ENCODE measurements around the gene PRKCE. TPM values are rescaled to one million over a fixed set of nuclear protein-coding genes. Genes with fewer than 3 reads are reported as not detected.

The PRKCE gene
- total and polyA plus RNA-seq, 4 experiments from 2014 or later = 1.8 to 21.7 (median 11.0) TPM

GRCh38 chr2:46001290-46001689 lies 349.8 kb downstream of the PRKCE start:
- Mint-ChIP-seq H3K4me3 (no peak overlapping the region), H3K27me3 (no peaks in the 10 kb centered on the region), H3K36me3 (peaks cover 24 to 29% of the 10 kb centered on the region in 2 donors), H3K27ac (no peak overlapping the region), H3K9me3 (no peaks in the 10 kb centered on the region), H3K4me1 (no peaks in the 10 kb centered on the region)
- H3K36me3 ChIP-seq (ENCODE audit: insufficient read depth, low read length) = no peaks in the 10 kb centered on the region
- ChIA-PET POLR2A (ENCODE audit: partially characterized antibody) (no interaction called here), CTCF (ENCODE audit: partially characterized antibody) (interaction anchor here (5.2 kb wide), 1 partner anchor 8 kb away, joined by 19 read pairs; no protein-coding TSS in a partner anchor)
- DNase-seq = no peak
- H3K4me3 ChIP-seq (ENCODE audit: low read length in 2 of 2) = no peak overlapping the region
- no peaks in the 10 kb centered on the region for H3K27me3 ChIP-seq (ENCODE audit: insufficient read depth, low read length)
- no peaks in the 10 kb centered on the region for H3K9me3 ChIP-seq (ENCODE audit: control insufficient read depth in 1 of 2, low read length in 2 of 2)
- no peak overlapping the region for H3K27ac ChIP-seq (ENCODE audit: low read depth, low read length)
- H3K4me1 ChIP-seq (ENCODE audit: insufficient read depth, low read length) = no peaks in the 10 kb centered on the region
- intact Hi-C loops (cut with micrococcal nuclease) = no loop called here

GRCh38 chr2:46001741-46002506 lies 350.4 kb downstream of the PRKCE start:
- Histone ChIP-seq H3K9me3 (ENCODE audit: control insufficient read depth in 1 of 2, low read length in 2 of 2) (no peaks in the 10 kb centered on the region), H3K4me1 (ENCODE audit: insufficient read depth, low read length) (no peaks in the 10 kb centered on the region), H3K27ac (ENCODE audit: low read depth, low read length) (no peak overlapping the region), H3K4me3 (ENCODE audit: low read length in 2 of 2) (no peak overlapping the region), H3K36me3 (ENCODE audit: insufficient read depth, low read length) (no peaks in the 10 kb centered on the region), H3K27me3 (ENCODE audit: insufficient read depth, low read length) (no peaks in the 10 kb centered on the region)
- no peak for DNase-seq
- Mint-ChIP-seq H3K27me3 (no peaks in the 10 kb centered on the region), H3K9me3 (no peaks in the 10 kb centered on the region), H3K36me3 (peaks cover 26 to 29% of the 10 kb centered on the region in 2 donors), H3K4me3 (no peak overlapping the region), H3K27ac (no peak overlapping the region), H3K4me1 (no peaks in the 10 kb centered on the region)
- ChIA-PET CTCF (ENCODE audit: partially characterized antibody) (interaction anchor here (5.2 kb wide), 1 partner anchor 9 kb away, joined by 19 read pairs; no protein-coding TSS in a partner anchor), POLR2A (ENCODE audit: partially characterized antibody) (no interaction called here)
- intact Hi-C loops (cut with micrococcal nuclease) = no loop called here

GRCh38 chr2:46002507-46002883 lies 351.0 kb downstream of the PRKCE start:
- Histone ChIP-seq H3K27me3 (ENCODE audit: insufficient read depth, low read length) (no peaks in the 10 kb centered on the region), H3K27ac (ENCODE audit: low read depth, low read length) (no peak overlapping the region), H3K9me3 (ENCODE audit: control insufficient read depth in 1 of 2, low read length in 2 of 2) (no peaks in the 10 kb centered on the region), H3K4me1 (ENCODE audit: insufficient read depth, low read length) (no peaks in the 10 kb centered on the region), H3K36me3 (ENCODE audit: insufficient read depth, low read length) (no peaks in the 10 kb centered on the region), H3K4me3 (ENCODE audit: low read length in 2 of 2) (no peak overlapping the region)
- Mint-ChIP-seq H3K4me3 (no peak overlapping the region), H3K27ac (no peak overlapping the region), H3K4me1 (no peaks in the 10 kb centered on the region), H3K27me3 (no peaks in the 10 kb centered on the region), H3K9me3 (no peaks in the 10 kb centered on the region), H3K36me3 (peaks cover 30 to 34% of the 10 kb centered on the region in 2 donors)
- POLR2A ChIA-PET (ENCODE audit: partially characterized antibody) = no interaction called here
- DNase-seq = no peak
- CTCF ChIA-PET (ENCODE audit: partially characterized antibody) = interaction anchor here (5.2 kb wide), 1 partner anchor 9 kb away, joined by 19 read pairs; no protein-coding TSS in a partner anchor
- intact Hi-C loops (cut with micrococcal nuclease) = no loop called here

- CTCF ChIA-PET (ENCODE audit: partially characterized antibody) = interaction anchor here (2.1 to 5.2 kb wide), 2 partner anchors 10 to 363 kb away, joined by 6 to 19 read pairs; no protein-coding TSS in a partner anchor
- H3K9me3 Mint-ChIP-seq = no peaks in the 10 kb centered on the region
- POLR2A ChIA-PET (ENCODE audit: partially characterized antibody) = no interaction called here
- H3K36me3 ChIP-seq (ENCODE audit: insufficient read depth, low read length) = no peaks in the 10 kb centered on the region
- H3K27me3 ChIP-seq (ENCODE audit: insufficient read depth, low read length) = no peaks in the 10 kb centered on the region
- H3K27ac Mint-ChIP-seq = peak overlapping the region in 2 of 7 donors; percentile 25 to 68
- H3K4me3 Mint-ChIP-seq = no peak overlapping the region
- H3K4me1 ChIP-seq (ENCODE audit: insufficient read depth, low read length) = no peaks in the 10 kb centered on the region
- H3K4me1 Mint-ChIP-seq = no peaks in the 10 kb centered on the region
- H3K9me3 ChIP-seq (ENCODE audit: control insufficient read depth in 1 of 2, low read length in 2 of 2) = no peaks in the 10 kb centered on the region
- H3K27me3 Mint-ChIP-seq = no peaks in the 10 kb centered on the region
- no peak overlapping the region for H3K4me3 ChIP-seq (ENCODE audit: low read length in 2 of 2)
- intact Hi-C loops (cut with micrococcal nuclease) = no loop called here
- DNase-seq = no peak
- H3K27ac ChIP-seq (ENCODE audit: low read depth, low read length) = no peak overlapping the region
- peaks cover 35 to 37% of the 10 kb centered on the region in 2 donors for H3K36me3 Mint-ChIP-seq
These were observed 351.5 kb downstream of the PRKCE start for GRCh38 chr2:46002947-46003346.

GRCh38 chr2:46003903-46004473 lies 352.5 kb downstream of the PRKCE start:
- Histone ChIP-seq H3K9me3 (ENCODE audit: control insufficient read depth in 1 of 2, low read length in 2 of 2) (no peaks in the 10 kb centered on the region), H3K4me3 (ENCODE audit: low read length in 2 of 2) (no peak overlapping the region), H3K27ac (ENCODE audit: low read depth, low read length) (no peak overlapping the region), H3K27me3 (ENCODE audit: insufficient read depth, low read length) (no peaks in the 10 kb centered on the region), H3K36me3 (ENCODE audit: insufficient read depth, low read length) (no peaks in the 10 kb centered on the region), H3K4me1 (ENCODE audit: insufficient read depth, low read length) (no peaks in the 10 kb centered on the region)
- Mint-ChIP-seq H3K4me1 (no peaks in the 10 kb centered on the region), H3K27me3 (no peaks in the 10 kb centered on the region), H3K27ac (no peak overlapping the region), H3K36me3 (peaks cover 38% of the 10 kb centered on the region in 2 donors), H3K4me3 (no peak overlapping the region), H3K9me3 (no peaks in the 10 kb centered on the region)
- intact Hi-C loops (cut with micrococcal nuclease) = no loop called here
- CTCF ChIA-PET (ENCODE audit: partially characterized antibody) = interaction anchor here (2.1 to 5.2 kb wide), 2 partner anchors 11 to 362 kb away, joined by 6 to 19 read pairs; no protein-coding TSS in a partner anchor
- POLR2A ChIA-PET (ENCODE audit: partially characterized antibody) = no interaction called here
- no peak for DNase-seq

GRCh38 chr2:46006473-46007025 lies 355.1 kb downstream of the PRKCE start:
- Mint-ChIP-seq H3K9me3 (no peaks in the 10 kb centered on the region), H3K27me3 (no peaks in the 10 kb centered on the region), H3K36me3 (peaks cover 36 to 42% of the 10 kb centered on the region in 2 donors), H3K4me1 (no peaks in the 10 kb centered on the region), H3K4me3 (no peak overlapping the region), H3K27ac (no peak overlapping the region)
- Histone ChIP-seq H3K9me3 (ENCODE audit: control insufficient read depth in 1 of 2, low read length in 2 of 2) (no peaks in the 10 kb centered on the region), H3K36me3 (ENCODE audit: insufficient read depth, low read length) (no peaks in the 10 kb centered on the region), H3K4me3 (ENCODE audit: low read length in 2 of 2) (no peak overlapping the region), H3K27ac (ENCODE audit: low read depth, low read length) (no peak overlapping the region), H3K4me1 (ENCODE audit: insufficient read depth, low read length) (no peaks in the 10 kb centered on the region), H3K27me3 (ENCODE audit: insufficient read depth, low read length) (no peaks in the 10 kb centered on the region)
- CTCF ChIA-PET (ENCODE audit: partially characterized antibody) = interaction anchor here (0.7 to 5.2 kb wide), 7 partner anchors 13 to 456 kb away, joined by 3 to 19 read pairs (median 3); no protein-coding TSS in a partner anchor
- intact Hi-C loops (cut with micrococcal nuclease) = no loop called here
- POLR2A ChIA-PET (ENCODE audit: partially characterized antibody) = no interaction called here
- DNase-seq = no peak

- H3K27me3 Mint-ChIP-seq = no peaks in the 10 kb centered on the region
- ChIA-PET POLR2A (ENCODE audit: partially characterized antibody) (no interaction called here), CTCF (ENCODE audit: partially characterized antibody) (interaction anchor here (1.2 to 2.8 kb wide), 4 partner anchors 14 to 455 kb away, joined by 3 to 10 read pairs (median 6); no protein-coding TSS in a partner anchor)
- H3K4me1 Mint-ChIP-seq = no peaks in the 10 kb centered on the region
- no peak overlapping the region for H3K4me3 Mint-ChIP-seq
- no peaks in the 10 kb centered on the region for H3K27me3 ChIP-seq (ENCODE audit: insufficient read depth, low read length)
- no peak for DNase-seq
- H3K27ac Mint-ChIP-seq = no peak overlapping the region
- no peak overlapping the region for H3K27ac ChIP-seq (ENCODE audit: low read depth, low read length)
- no peaks in the 10 kb centered on the region for H3K4me1 ChIP-seq (ENCODE audit: insufficient read depth, low read length)
- peaks cover 36 to 42% of the 10 kb centered on the region in 2 donors for H3K36me3 Mint-ChIP-seq
- intact Hi-C loops (cut with micrococcal nuclease) = no loop called here
- no peaks in the 10 kb centered on the region for H3K36me3 ChIP-seq (ENCODE audit: insufficient read depth, low read length)
- no peak overlapping the region for H3K4me3 ChIP-seq (ENCODE audit: low read length in 2 of 2)
- no peaks in the 10 kb centered on the region for H3K9me3 ChIP-seq (ENCODE audit: control insufficient read depth in 1 of 2, low read length in 2 of 2)
- no peaks in the 10 kb centered on the region for H3K9me3 Mint-ChIP-seq
These were observed 355.9 kb downstream of the PRKCE start for GRCh38 chr2:46007412-46007811.

All from CD4-positive, alpha-beta memory T cell (primary cell).